HL-60 (cell line): ENCODE measurements around the gene GPR4.

Experiments used
- DNase-seq, 2 experiments: peaks; one replicate each; pipeline ENCODE4 v3.0.0-alpha.2; 2010 to 2020; ENCODE audit warnings: low read depth in 1 of 2, low spot score in 1 of 2
- H3K27ac ChIP-seq: fragments of 250-450 bp; sonication (Bioruptor Pico); replicated peaks from 2 replicates; pipeline ENCODE4 v1.5.1; 2020; ENCODE audit warnings: mild to moderate bottlenecking, moderate library complexity
- H3K27me3 ChIP-seq: fragments of 250-450 bp; sonication (Bioruptor Pico); 2 replicates; pipeline ENCODE4 v1.5.1; 2021; ENCODE audit warnings: mild to moderate bottlenecking, moderate library complexity; ENCODE audit not compliant: insufficient read depth, poor library complexity, severe bottlenecking
- H3K4me3 ChIP-seq: replicated peaks from 2 replicates; pipeline ENCODE4 v1.5.1; 2011; ENCODE audit warnings: mild to moderate bottlenecking, control low read depth, low read length; ENCODE audit not compliant: insufficient read depth
- GABPA ChIP-seq: IDR thresholded peaks from 2 replicates; pipeline ENCODE4 v1.6.1; 2012; ENCODE audit warnings: low read depth
- POLR2AphosphoS5 ChIP-seq: IDR thresholded peaks from 2 replicates; pipeline ENCODE4 v1.6.1; 2012; ENCODE audit warnings: low read depth
- SPI1 ChIP-seq: IDR thresholded peaks from 2 replicates; pipeline ENCODE4 v1.6.1; 2012; ENCODE audit warnings: low read depth, mild to moderate bottlenecking, borderline replicate concordance
- TF ChIP-seq, protein P1 (sequence below): IDR thresholded peaks from one replicate; pipeline ENCODE4 v1.5.1; 2011; ENCODE audit warnings: low read length, control low read depth, inconsistent platforms; ENCODE audit not compliant: insufficient read depth
- TF ChIP-seq, protein P2 (sequence below): IDR thresholded peaks from 2 replicates; pipeline ENCODE4 v1.6.1; 2012; ENCODE audit warnings: low read depth; ENCODE audit not compliant: insufficient replicate concordance

GPR4 gene

DNA sequence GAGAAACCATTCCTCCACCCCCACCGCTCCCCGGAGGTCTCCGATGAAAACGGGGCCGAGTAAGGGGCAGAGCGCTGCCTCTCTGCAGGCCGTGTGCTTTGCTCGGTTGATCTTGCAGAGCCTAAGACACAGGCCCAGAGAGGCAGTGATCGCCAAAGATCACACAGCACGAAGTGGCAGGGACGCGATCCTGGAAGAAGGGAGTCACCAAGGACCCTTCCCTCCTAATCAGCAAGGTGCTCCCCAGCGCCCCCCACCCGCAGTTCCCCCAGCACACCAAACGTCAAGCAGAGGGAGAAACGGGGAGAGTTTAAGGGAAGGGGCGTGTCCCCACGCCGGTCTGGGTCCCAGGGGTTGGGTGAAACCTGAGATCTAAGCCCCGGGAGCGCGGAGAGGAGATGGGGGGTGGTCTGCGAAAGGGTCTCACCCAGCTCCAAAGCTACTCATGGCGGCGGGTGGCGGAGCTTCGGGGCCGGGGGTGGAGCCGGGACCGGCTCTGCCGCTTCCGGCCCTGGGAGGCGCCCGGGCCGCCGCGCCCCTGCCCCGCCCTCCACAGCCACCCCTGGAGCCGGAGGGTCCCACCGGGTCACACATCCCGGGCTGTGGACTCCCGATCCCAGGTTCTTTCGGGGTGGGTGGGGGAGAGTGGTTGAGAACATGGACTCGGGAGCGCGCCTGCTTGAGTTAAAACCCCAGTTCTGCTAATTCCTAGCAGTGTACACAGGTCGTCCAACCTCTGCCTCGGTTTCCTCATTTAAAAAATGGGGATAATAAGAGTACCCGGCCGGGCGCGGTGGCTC is 37.1 kb upstream of the GPR4 start, which contains the start of gene EML2:
TSS of gene EML2 (minus strand) at position 468 of the 800 bp plus-strand sequence. CDS start at position 447, 21 bp downstream.
- DNase-seq = peak in 1 of 2 experiments; percentile 23
- Histone ChIP-seq H3K4me3 (peak within 1 kb of the TSS; percentile 82), H3K27me3 (no peaks in the 10 kb centered on the region), H3K27ac (peak within 1 kb of the TSS; percentile 53)
- 0 out of 2 replicates have a peak, but pooled peaks have one; percentile 22 for TF ChIP-seq POLR2AphosphoS5
- TF ChIP-seq GABPA = no peak

DNA sequence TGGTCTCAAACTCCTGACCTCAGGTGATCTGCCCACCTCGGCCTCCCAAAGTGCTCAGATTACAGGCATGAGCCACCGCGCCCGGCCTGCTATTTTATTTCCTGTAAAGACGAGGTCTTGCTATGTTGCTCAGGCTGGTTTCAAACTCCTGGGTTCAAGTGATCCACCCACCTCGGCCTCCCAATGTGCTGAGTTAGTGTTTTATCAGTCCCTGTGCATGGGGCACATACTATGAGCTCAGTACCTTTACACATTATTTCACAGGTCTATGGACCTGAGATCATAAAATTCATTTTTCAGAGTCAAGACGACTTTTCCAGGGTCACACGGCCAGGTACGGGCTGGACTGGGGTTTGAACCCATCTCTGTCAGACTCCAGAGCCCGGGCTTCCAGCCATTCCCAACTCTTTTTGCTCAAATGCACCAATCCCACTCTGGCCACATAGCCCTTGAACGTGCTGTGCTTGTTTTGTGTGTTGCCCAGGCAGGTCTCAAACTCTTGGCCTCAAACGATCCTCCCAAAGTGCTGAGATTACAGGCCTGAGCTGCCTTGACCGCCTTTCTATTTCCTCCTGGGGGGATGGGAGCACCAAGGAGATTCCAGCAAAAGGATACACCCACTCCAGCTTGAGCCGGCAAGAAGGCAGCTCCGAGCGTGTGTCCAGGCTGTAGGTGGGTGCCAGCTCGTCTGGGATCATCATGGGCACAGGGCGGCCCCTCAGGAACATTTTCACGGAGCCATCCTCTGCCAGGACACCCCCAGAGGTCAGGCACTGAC is 36.1 kb upstream of the GPR4 start:
- Histone ChIP-seq H3K4me3 (peak overlapping the region; percentile 82), H3K27ac (no peak overlapping the region), H3K27me3 (no peaks in the 10 kb centered on the region)
- DNase-seq = no peak
- TF ChIP-seq, protein P1, sequence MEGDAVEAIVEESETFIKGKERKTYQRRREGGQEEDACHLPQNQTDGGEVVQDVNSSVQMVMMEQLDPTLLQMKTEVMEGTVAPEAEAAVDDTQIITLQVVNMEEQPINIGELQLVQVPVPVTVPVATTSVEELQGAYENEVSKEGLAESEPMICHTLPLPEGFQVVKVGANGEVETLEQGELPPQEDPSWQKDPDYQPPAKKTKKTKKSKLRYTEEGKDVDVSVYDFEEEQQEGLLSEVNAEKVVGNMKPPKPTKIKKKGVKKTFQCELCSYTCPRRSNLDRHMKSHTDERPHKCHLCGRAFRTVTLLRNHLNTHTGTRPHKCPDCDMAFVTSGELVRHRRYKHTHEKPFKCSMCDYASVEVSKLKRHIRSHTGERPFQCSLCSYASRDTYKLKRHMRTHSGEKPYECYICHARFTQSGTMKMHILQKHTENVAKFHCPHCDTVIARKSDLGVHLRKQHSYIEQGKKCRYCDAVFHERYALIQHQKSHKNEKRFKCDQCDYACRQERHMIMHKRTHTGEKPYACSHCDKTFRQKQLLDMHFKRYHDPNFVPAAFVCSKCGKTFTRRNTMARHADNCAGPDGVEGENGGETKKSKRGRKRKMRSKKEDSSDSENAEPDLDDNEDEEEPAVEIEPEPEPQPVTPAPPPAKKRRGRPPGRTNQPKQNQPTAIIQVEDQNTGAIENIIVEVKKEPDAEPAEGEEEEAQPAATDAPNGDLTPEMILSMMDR = no peak
- TF ChIP-seq SPI1 = no peak
- no peak for TF ChIP-seq GABPA
- TF ChIP-seq, protein P2, sequence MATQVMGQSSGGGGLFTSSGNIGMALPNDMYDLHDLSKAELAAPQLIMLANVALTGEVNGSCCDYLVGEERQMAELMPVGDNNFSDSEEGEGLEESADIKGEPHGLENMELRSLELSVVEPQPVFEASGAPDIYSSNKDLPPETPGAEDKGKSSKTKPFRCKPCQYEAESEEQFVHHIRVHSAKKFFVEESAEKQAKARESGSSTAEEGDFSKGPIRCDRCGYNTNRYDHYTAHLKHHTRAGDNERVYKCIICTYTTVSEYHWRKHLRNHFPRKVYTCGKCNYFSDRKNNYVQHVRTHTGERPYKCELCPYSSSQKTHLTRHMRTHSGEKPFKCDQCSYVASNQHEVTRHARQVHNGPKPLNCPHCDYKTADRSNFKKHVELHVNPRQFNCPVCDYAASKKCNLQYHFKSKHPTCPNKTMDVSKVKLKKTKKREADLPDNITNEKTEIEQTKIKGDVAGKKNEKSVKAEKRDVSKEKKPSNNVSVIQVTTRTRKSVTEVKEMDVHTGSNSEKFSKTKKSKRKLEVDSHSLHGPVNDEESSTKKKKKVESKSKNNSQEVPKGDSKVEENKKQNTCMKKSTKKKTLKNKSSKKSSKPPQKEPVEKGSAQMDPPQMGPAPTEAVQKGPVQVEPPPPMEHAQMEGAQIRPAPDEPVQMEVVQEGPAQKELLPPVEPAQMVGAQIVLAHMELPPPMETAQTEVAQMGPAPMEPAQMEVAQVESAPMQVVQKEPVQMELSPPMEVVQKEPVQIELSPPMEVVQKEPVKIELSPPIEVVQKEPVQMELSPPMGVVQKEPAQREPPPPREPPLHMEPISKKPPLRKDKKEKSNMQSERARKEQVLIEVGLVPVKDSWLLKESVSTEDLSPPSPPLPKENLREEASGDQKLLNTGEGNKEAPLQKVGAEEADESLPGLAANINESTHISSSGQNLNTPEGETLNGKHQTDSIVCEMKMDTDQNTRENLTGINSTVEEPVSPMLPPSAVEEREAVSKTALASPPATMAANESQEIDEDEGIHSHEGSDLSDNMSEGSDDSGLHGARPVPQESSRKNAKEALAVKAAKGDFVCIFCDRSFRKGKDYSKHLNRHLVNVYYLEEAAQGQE = no peak
- no peak for TF ChIP-seq POLR2AphosphoS5

DNA sequence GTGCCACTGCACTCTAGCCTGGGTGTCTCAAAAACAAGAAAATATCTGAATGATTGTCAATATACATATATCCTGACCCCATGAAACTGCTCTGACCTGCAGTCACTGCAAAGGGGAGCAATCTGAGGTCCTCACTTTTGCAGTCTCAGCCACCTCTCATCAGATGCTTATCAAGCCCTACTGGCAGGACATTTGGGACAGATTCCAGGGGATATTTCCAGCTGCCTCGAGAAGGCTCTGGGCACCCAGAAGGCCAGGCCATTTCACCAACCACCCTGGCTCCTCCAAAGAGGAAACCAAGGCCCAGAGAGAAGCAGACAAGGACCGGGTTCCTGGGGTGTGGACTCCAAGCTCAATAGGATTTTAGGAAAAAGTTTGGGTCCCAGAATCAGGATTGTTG is 34.9 kb upstream of the GPR4 start:
- Histone ChIP-seq H3K27me3 (no peaks in the 10 kb centered on the region), H3K4me3 (no peak overlapping the region), H3K27ac (no peak overlapping the region)
- no peak for DNase-seq
- TF ChIP-seq POLR2AphosphoS5 (no peak), SPI1 (no peak), GABPA (no peak)
- TF ChIP-seq, protein P1 = no peak
- TF ChIP-seq, protein P2 = no peak

DNA sequence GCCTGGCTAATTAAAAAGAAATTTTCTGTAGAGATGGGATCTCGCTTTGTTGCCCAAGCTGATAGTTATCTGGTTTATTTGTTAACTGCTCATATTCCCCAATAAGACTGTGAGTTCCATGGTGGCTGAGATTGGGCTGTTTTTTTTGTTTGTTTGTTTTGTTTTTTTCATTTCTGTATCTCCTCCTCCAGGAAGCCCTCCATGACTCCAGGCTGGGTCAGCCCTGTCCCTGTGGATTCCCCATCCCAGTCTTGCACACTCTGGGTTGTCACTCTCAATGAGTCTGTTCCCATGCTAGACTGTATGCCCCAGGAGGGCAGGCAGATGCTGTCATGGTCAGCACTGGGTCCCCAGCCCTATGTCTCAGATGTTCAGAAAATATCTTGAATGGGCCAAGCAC is 34.3 kb upstream of the GPR4 start:
- Histone ChIP-seq H3K27me3 (no peaks in the 10 kb centered on the region), H3K27ac (no peak overlapping the region), H3K4me3 (no peak overlapping the region)
- TF ChIP-seq POLR2AphosphoS5 = no peak
- TF ChIP-seq, protein P2 = no peak
- TF ChIP-seq SPI1 = no peak
- TF ChIP-seq GABPA = no peak
- TF ChIP-seq, protein P1 = no peak
- no peak for DNase-seq
